Endothelial cell of umbilical vein (primary cell): Measurements from ENCODE around the gene LEPROT. TPM values are rescaled to one million over a fixed set of nuclear protein-coding genes. Genes with fewer than 3 reads are reported as not detected.
A peak's percentile ranks its signal among the peaks of the same experiment; 100 is the strongest.

Experiments used
- BruUV-seq: library from RNA; stranded (reverse); fragments of 400-500 nt; replicated peaks from 2 replicates; lab custom pipeline; 2021; lab: Mats Ljungman, UMichigan
- CTCF ChIA-PET: fragments of 300-600, 350-600 bp; sonication (Branson Sonifier 250); formaldehyde crosslinking; loops from one replicate; lab custom pipeline; 2021; ENCODE audit warnings: antibody characterized with exemption, inconsistent platforms; lab: Charles Lee
- POLR2A ChIA-PET: fragments of 300-600, 350-600 bp; sonication (Branson Sonifier 250); formaldehyde crosslinking; loops from one replicate; lab custom pipeline; 2021; ENCODE audit warnings: antibody characterized with exemption, inconsistent platforms; lab: Charles Lee
- DNase-seq: peaks from one replicate; pipeline ENCODE4 v3.0.0-alpha.2; 2011; ENCODE audit warnings: low read depth, low spot score
- FAIRE-seq: peaks from 2 replicates; lab custom pipeline; 2011; peaks lifted over from hg19 to GRCh38; lab: Jason Lieb, UNC
- H2AFZ ChIP-seq: 2 replicates; pipeline ENCODE4 v1.6.0; 2012; ENCODE audit warnings: low read depth, low read length, control low read depth, inconsistent platforms
- H3K27ac ChIP-seq: 2 replicates; pipeline ENCODE4 v1.5.1; 2011; ENCODE audit warnings: low read depth, mild to moderate bottlenecking, control low read depth, low read length, moderate library complexity; ENCODE audit not compliant: insufficient read depth
- H3K27me3 ChIP-seq, 2 experiments: 2 replicates each; pipeline versions ENCODE4 v1.6.0 to v1.6.1; 2011; ENCODE audit warnings: low read length in 2 of 2, mixed read lengths in 1 of 2; ENCODE audit not compliant: control insufficient read depth in 2 of 2, insufficient read depth in 2 of 2
- H3K36me3 ChIP-seq, 2 experiments: 2 replicates in 1 of 2; 3 replicates in 1 of 2; pipeline ENCODE4 v1.5.1; 2011; ENCODE audit warnings: low read length in 2 of 2, mild to moderate bottlenecking in 1 of 2, moderate library complexity in 1 of 2; ENCODE audit not compliant: control insufficient read depth in 2 of 2, insufficient read depth in 2 of 2; ENCODE audit errors: extremely low read depth in 1 of 2
- H3K4me1 ChIP-seq: 3 replicates; pipeline ENCODE4 v1.5.1; 2011; ENCODE audit warnings: mild to moderate bottlenecking, low read length; ENCODE audit not compliant: control insufficient read depth, insufficient read depth; ENCODE audit errors: extremely low read depth
- H3K4me2 ChIP-seq: 2 replicates; pipeline ENCODE4 v1.6.1; 2011; ENCODE audit warnings: low read length, control low read depth, mixed read lengths; ENCODE audit not compliant: insufficient read depth
- H3K4me3 ChIP-seq, 3 experiments: fragments of 200-600 bp in 1 of 3; sonication (generic), shearing (Covaris generic) in 1 of 3; replicated peaks in 1 of 3; 2 replicates each; pipeline ENCODE4 v1.5.1; 2011 to 2016; ENCODE audit warnings: control low read depth in 3 of 3, low read length in 3 of 3, mild to moderate bottlenecking in 2 of 3, inconsistent platforms in 1 of 3, low read depth in 1 of 3, moderate library complexity in 1 of 3; ENCODE audit not compliant: insufficient read depth in 1 of 3
- H3K79me2 ChIP-seq: 2 replicates; pipeline ENCODE4 v1.6.0; 2012; ENCODE audit warnings: low read length, inconsistent platforms; ENCODE audit not compliant: control insufficient read depth, insufficient read depth
- H3K9ac ChIP-seq: replicated peaks from 2 replicates; pipeline ENCODE3; 2011; ENCODE audit warnings: low read length, control low read depth; ENCODE audit not compliant: insufficient read depth; ENCODE audit errors: extremely low read depth
- H3K9me1 ChIP-seq: replicated peaks from 3 replicates; pipeline ENCODE4 v1.6.0; 2011; ENCODE audit warnings: mild to moderate bottlenecking, low read length; ENCODE audit not compliant: control insufficient read depth, insufficient read depth; ENCODE audit errors: extremely low read depth
- H3K9me3 ChIP-seq: replicated peaks from 2 replicates; pipeline ENCODE4 v1.5.1; 2012; ENCODE audit warnings: low read length, inconsistent platforms; ENCODE audit not compliant: control insufficient read depth, insufficient read depth
- H4K20me1 ChIP-seq: replicated peaks from 2 replicates; pipeline ENCODE3; 2011; ENCODE audit warnings: mild to moderate bottlenecking, low read length; ENCODE audit not compliant: control insufficient read depth, insufficient read depth; ENCODE audit errors: extremely low read depth
- EZH2 ChIP-seq: IDR thresholded peaks from 2 replicates; pipeline ENCODE4 v1.6.1; 2012; ENCODE audit warnings: borderline replicate concordance, low read depth, mild to moderate bottlenecking, moderate library complexity, low read length, inconsistent platforms; ENCODE audit not compliant: severe bottlenecking
- FOS ChIP-seq: IDR thresholded peaks from 2 replicates; pipeline ENCODE4 v1.6.1; 2011; ENCODE audit warnings: mild to moderate bottlenecking, low read length, moderate library complexity, borderline replicate concordance; ENCODE audit not compliant: insufficient read depth
- GATA2 ChIP-seq: IDR thresholded peaks from 2 replicates; pipeline ENCODE4 v1.7.0; 2011; ENCODE audit warnings: low read depth, mild to moderate bottlenecking, moderate library complexity, mixed read lengths, low read length; ENCODE audit not compliant: insufficient read length, insufficient read depth
- JUN ChIP-seq: IDR thresholded peaks from 2 replicates; pipeline ENCODE4 v1.6.1; 2011; ENCODE audit warnings: borderline replicate concordance, low read depth; ENCODE audit not compliant: insufficient read length, insufficient read depth
- MYC ChIP-seq: IDR thresholded peaks from one replicate; pipeline ENCODE4 v1.6.1; 2011; ENCODE audit warnings: mild to moderate bottlenecking, low read depth, low read length
- POLR2A ChIP-seq: IDR thresholded peaks from 2 replicates; pipeline ENCODE4 v1.6.1; 2012; ENCODE audit warnings: low read depth, mild to moderate bottlenecking, control low read depth, low read length
- POLR2AphosphoS5 ChIP-seq: IDR thresholded peaks from 2 replicates; pipeline ENCODE4 v1.6.1; 2012; ENCODE audit warnings: low read depth, mild to moderate bottlenecking, control low read depth, low read length, moderate library complexity; ENCODE audit not compliant: insufficient read depth
- dilution Hi-C: fragments of 300-500 bp; cut with MboI; formaldehyde crosslinking; loops from one replicate; pipeline ENCODE4 v1.15.0; 2019; ENCODE audit warnings: low sequenced_read_pairs; ENCODE audit not compliant: extremely low pct_ligation_motif_present
- intact Hi-C: fragments of 100-400 bp; cut with micrococcal nuclease; formaldehyde crosslinking; loops from one replicate; pipeline ENCODE4 v1.10.0; 2022
- polyA plus RNA-seq, 4 experiments: library from polyadenylated mRNA; depleted of rRNA in 3 of 4; stranded (reverse) in 3 of 4; unstranded in 1 of 4; fragments of >200 nt; gene quantifications; 2 replicates each; pipeline versions ENCODE4 v1.2.1 to v1.2.3, GENCODE V29; 2011 to 2012; ENCODE audit warnings: missing spikeins in 1 of 4
- total RNA-seq: library from RNA; stranded (reverse); gene quantifications from 2 replicates; pipeline ENCODE4 v1.2.3, GENCODE V29; 2021
- TF ChIP-seq, protein P1 (sequence below), 2 donors: IDR thresholded peaks; 1 replicate in 1 of 2; 2 replicates in 1 of 2; pipeline ENCODE4 v1.5.1; 2011; ENCODE audit warnings: low read length in 2 of 2, mild to moderate bottlenecking in 2 of 2, moderate library complexity in 2 of 2, control low read depth in 1 of 2, inconsistent platforms in 1 of 2, low read depth in 1 of 2; ENCODE audit not compliant: insufficient read depth in 1 of 2; ENCODE audit errors: extremely low read depth in 1 of 2

Gene LEPROT
- total and polyA plus RNA-seq, 2 donors (not counting 3 experiments of a cell fraction or from before 2014, with no cell fraction given), result 80.6 to 94.8 TPM

DNA sequence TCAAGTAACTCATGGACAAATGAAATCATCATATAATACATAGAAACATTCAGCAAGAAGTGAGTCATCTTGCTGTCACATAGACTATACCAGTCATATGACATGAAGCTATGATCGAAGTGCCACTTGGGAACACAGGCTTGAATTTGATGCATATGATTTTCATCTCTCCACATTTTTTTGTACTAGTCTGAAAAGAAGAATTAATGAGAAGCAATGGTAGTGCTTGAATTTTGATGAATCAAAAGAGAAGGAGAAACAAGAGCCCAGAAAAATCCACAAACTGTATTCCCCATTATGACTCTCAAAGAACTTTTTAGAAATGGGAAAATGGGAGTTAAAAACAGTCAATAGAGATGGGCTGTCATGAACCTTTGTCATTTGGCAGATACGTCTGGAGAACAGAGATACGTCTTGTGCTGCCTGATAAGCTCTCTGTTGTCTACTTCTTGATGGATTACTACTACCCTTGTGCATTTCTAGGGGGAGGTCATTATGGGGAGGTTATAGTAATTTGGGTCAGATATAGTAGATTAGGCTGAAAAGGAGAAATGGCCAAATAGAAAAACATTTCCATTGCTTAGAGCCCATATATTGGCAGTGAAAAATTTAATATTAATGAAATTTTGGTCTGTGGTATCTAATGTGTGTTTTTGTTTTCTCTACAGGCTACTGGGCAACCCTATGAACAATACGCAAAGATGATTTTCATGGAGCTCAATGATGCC is 8.0 kb upstream of the LEPROT start:
- no peak overlapping the region for H3K27ac ChIP-seq
- FAIRE-seq, result no peak
- H3K4me3 ChIP-seq, result no peak overlapping the region
- no peaks in the 10 kb centered on the region for H4K20me1 ChIP-seq
- H3K4me1 ChIP-seq, result no peaks in the 10 kb centered on the region
- no peak for DNase-seq
- ChIA-PET CTCF (interaction anchor here (0.9 to 1.8 kb wide), 3 partner anchors 10 to 275 kb away, joined by 3 to 4 read pairs (median 3); no protein-coding TSS in a partner anchor), POLR2A (no interaction called here)
- TF ChIP-seq FOS, result peak; percentile 54
- TF ChIP-seq, protein P1, sequence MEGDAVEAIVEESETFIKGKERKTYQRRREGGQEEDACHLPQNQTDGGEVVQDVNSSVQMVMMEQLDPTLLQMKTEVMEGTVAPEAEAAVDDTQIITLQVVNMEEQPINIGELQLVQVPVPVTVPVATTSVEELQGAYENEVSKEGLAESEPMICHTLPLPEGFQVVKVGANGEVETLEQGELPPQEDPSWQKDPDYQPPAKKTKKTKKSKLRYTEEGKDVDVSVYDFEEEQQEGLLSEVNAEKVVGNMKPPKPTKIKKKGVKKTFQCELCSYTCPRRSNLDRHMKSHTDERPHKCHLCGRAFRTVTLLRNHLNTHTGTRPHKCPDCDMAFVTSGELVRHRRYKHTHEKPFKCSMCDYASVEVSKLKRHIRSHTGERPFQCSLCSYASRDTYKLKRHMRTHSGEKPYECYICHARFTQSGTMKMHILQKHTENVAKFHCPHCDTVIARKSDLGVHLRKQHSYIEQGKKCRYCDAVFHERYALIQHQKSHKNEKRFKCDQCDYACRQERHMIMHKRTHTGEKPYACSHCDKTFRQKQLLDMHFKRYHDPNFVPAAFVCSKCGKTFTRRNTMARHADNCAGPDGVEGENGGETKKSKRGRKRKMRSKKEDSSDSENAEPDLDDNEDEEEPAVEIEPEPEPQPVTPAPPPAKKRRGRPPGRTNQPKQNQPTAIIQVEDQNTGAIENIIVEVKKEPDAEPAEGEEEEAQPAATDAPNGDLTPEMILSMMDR (IDR thresholded peaks at IDR 0.05; ENCODE audit: extremely low read depth in 1 of 2, insufficient read depth in 1 of 2, low read depth in 1 of 2, low read length in 2 of 2), result no peak
- no peak overlapping the region for H3K4me2 ChIP-seq
- no peaks in the 10 kb centered on the region for H3K27me3 ChIP-seq
- H3K36me3 ChIP-seq, result no peaks in the 10 kb centered on the region
- H2AFZ ChIP-seq, result no peak overlapping the region
- no peak overlapping the region for H3K9ac ChIP-seq
- dilution Hi-C loops (no loop called here), intact Hi-C loops (no loop called here)
- no peaks in the 10 kb centered on the region for H3K9me3 ChIP-seq
- no TSS peak for BruUV-seq
- H3K9me1 ChIP-seq, result no peaks in the 10 kb centered on the region
- H3K79me2 ChIP-seq, result no peaks in the 10 kb centered on the region

DNA sequence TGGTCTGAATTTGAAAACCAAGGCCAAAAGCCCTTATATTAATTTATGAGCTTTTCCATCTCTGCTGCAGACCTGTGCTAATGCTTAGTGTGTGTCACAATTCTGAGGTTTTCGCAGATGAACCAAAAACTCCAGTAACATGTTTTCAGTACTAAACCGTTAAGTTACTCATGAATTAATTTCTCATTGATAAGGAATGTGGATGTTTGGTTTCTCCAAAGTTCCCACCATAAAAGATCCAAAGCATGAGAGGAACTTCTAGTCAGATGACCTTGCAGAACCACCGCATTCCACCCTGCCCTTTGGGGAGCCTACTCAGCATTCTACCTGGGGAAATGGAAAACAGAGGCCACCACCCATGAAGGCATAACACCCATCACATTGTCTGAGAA is 7.5 kb upstream of the LEPROT start:
- H3K36me3 ChIP-seq, result no peaks in the 10 kb centered on the region
- dilution Hi-C loops (no loop called here), intact Hi-C loops (no loop called here)
- H3K9me1 ChIP-seq, result no peaks in the 10 kb centered on the region
- no peaks in the 10 kb centered on the region for H3K4me1 ChIP-seq
- H4K20me1 ChIP-seq, result no peaks in the 10 kb centered on the region
- no peaks in the 10 kb centered on the region for H3K27me3 ChIP-seq
- no peak for FAIRE-seq
- no peak overlapping the region for H3K27ac ChIP-seq
- no peaks in the 10 kb centered on the region for H3K9me3 ChIP-seq
- no peak overlapping the region for H3K4me3 ChIP-seq
- H3K9ac ChIP-seq, result no peak overlapping the region
- no TSS peak for BruUV-seq
- no peak overlapping the region for H2AFZ ChIP-seq
- TF ChIP-seq JUN (no peak), POLR2A (no peak), GATA2 (no peak), MYC (no peak), EZH2 (no peak), POLR2AphosphoS5 (no peak)
- DNase-seq, result no peak
- no peaks in the 10 kb centered on the region for H3K79me2 ChIP-seq
- POLR2A ChIA-PET, result no interaction called here
- CTCF ChIA-PET, result interaction anchor here (0.9 to 1.8 kb wide), 2 partner anchors 9 to 274 kb away, joined by 3 read pairs; no protein-coding TSS in a partner anchor
- H3K4me2 ChIP-seq, result no peak overlapping the region
